ENCODE measurements around the gene SPTY2D1.
A peak's percentile ranks its signal among the peaks of the same experiment; 100 is the strongest.
"Not testable (repeated sequence)": the region's sequence is repeated elsewhere in the genome, so short reads cannot be mapped to it uniquely, and the experiment has no call there.

SPTY2D1 gene

DNA sequence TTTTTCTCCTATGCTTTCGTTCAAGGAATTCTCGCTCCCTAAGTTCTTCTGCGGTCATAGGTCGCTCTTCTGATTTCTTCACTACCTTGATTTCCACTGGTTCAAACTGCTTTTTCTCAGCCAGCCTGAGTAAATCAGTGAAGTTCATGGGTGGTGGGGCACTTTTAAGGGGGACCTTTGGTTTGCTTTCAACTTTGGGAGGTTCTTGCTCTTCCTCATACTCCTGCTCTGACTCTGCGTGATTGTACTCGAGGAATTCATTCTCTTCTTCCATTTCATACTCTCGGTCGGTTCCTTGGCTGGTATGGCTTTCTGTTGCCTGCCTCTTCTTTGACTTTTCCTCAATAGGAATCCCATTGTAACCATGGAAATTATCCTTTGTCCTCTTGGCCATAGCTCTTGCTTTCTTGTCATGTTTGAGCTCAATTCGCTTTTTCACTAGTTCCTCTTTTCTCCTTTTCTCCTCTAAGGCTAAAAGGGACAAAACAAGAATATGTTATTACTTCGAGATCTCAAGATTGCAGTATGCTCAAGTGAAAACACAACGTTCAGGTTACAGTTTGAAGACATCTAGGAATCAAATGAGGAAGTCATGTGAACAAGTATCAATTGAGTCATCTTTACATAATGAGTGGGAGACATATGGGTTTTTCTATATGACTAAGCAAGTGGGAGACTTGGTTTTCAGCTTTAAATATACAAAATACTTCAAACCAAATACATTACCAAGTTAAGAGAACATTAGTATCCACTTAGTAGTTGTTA lies 18.3 kb downstream of the SPTY2D1 start:
- no peak for DNase-seq

DNA sequence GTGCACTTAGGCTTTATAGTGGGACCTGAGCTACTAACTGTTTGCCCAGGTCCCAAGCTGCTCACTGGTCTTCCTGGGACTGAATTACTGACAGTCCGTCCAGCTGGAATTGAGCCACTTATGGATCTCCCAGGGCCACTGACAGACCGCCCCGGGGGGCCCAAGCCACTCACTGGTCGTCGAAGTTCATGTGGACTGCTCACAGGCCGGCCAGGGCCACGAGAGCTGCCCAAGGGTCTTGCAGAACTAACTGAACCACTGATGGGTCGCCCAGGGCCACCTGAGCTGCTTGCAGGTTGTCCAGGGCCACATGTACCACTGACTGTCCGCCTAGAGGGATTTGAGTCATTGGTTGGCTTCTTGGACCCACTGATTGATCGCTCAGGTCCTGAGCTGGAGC lies 19.5 kb downstream of the SPTY2D1 start:
- no peak for DNase-seq

DNA sequence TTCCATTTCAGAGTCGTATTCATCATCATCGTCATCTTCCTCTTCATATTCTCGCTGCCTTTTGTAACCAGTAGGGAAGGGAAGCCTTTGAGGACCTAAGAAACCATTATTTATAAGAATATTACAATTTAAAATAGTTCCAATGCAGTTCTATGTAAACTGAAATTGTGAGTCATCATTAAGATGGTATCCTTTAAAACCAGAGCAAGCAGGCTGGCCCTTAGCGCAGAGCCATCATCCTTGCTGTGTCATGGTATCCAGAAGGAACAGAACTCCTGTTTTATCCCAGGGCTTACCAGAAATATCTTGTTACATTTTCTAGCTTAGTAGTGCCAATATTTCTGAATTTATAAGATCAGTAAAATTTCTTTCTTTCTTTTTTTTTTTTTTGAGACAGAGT lies 21.7 kb downstream of the SPTY2D1 start:
- DNase-seq, result no peak

DNA sequence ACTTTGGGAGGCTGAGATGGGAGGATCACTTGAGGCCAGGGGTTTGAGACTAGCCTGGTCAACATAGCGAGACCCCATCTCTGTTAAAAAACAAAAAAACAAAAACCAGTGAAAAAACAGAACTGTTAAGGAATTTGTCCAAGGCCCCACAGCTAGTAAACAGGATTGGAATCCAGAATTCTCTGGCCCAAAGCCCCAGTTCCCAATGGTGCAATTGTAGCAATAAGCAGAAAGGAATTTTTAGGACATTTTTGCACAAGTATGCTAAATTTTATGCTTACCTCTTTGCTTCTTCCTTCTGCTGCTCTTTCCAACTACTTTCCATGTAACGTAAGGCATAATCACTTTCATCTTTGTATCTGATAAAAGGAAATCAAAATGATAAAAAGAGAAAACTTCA lies 22.9 kb downstream of the SPTY2D1 start:
- no peak for DNase-seq

DNA sequence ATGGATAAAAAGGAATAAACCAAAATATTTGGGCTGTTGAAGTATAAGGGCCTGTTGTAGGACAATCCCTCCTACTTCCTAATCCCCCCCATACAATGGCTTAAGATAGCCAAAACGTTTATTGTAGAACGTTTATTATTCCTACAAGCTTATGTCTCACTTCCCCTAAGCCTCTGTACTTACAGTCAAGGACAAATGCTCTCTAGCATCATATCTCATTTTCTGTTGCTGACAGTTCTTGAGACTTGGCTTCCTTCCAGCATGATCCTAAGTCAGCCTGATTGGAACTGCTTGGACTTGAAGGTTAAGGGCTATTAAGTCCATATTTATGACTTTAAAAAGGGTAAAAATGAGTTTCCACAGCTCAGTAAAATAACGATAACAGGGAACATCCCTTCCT lies 25.8 kb downstream of the SPTY2D1 start:
- DNase-seq, result peak; percentile 56

DNA sequence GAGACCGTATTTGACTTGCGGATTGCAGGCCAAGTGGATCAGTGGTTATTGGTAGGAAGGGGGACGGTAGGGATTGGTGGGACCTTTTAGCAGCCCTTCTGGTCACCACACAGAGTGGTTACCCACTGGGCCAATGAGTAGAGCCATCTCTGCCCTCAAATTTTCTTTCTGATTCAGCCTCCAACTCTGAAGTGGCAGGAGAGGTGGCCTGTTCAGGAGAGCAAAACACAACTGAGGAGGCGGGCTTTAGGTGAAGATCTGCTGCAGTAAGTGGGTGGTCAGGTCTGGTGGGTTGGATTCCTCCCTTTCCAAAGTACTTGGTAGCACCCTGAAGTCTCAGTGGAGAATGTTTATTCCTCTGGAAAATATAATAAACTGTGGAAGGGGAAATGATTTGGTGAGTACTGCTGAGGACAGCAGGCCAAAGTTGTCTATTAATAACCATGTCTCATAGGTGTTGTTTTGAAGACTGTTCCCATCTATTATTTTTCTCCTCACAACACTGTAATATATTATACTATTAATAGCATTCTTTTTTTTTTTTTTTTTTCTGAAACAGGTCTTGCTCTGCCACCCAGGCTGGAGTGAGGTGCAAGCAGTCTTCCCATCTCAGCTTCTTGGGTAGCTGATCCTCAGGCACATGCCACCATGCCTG lies 33.1 kb downstream of the SPTY2D1 start:
- no peak for DNase-seq

DNA sequence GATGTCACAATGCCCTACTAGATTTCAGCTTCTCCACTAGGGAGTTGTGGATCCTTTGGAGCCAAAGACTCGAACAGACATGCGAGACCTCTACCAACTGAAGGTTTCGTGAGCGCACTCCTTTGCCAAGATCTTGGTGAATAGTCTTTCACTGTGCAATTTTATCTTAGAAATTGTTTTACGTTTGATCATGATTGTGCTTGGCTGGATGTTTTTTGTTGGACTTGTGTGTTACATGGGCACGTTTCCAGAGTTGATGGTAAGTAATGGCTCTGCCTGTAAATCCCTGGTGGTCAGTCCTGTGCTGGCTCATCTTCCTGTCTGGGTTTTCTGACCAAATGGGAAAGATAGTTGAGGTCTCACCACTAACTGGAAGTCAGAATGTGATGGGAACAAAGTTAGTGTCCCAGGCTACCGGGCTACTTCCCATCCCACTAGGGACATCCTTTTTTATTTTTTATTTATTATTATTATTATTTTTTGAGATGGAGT lies 34.4 kb downstream of the SPTY2D1 start, which contains the start of gene MISFA:
MISFA (plus strand) TSS at position 51 of the 492 bp plus-strand sequence; CDS start at position 191, 140 bp downstream.
- DNase-seq, result no peak

DNA sequence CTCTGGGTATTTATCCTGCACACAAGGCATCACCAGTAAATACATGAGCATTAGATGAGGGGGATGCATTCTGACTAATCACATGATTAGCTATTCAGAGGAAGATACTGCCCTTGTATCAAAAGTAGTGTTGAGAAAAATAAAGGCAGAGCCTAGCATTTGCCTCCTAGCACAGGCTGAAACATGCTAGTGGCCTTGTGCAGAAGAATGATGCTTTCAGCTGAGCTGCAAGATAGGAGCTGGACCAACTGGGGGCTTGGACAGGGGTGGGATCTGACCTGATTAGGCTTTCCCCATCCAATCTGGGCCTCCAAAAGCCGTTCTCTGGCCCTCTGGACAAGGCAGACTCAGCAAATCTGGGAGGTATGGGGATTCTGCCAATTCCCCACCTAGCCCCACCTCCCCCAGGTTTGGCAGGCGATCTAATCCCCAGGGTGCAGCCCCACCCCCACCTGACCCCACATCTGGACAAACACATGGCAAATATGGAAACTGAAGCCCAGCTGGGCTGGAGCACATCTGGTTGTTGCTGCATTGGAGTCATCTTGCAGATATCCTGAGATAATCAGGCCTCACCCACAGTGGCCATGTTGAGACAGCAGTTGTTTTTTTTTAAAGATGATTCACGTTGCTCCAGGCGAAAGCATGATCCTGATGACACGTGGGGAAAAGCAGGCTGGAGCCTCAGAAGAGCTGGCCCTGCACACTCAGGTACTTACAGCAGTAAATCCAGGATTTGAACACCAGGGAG lies 39.0 kb downstream of the SPTY2D1 start:
- no peak for DNase-seq

DNA sequence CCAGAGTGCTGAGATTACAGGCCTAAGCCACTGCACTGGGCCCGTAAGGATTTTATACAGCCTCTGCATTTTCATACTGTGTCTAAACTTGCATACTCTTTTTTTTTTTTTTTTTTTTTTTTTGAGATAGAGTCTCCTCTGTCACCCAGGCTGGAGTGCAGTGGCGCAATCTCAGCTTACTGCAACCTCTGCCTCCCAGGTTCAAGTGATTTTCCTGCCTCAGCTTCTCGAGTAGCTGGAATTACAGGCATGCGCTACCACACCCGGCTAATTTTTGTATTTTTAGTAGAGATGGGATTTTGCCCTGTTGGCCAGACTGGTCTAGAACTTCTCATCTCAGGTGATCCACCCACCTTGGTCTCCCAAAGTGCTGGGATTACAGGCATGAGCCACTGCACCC lies 40.1 kb downstream of the SPTY2D1 start:
- DNase-seq, result not testable (repeated sequence)

DNA sequence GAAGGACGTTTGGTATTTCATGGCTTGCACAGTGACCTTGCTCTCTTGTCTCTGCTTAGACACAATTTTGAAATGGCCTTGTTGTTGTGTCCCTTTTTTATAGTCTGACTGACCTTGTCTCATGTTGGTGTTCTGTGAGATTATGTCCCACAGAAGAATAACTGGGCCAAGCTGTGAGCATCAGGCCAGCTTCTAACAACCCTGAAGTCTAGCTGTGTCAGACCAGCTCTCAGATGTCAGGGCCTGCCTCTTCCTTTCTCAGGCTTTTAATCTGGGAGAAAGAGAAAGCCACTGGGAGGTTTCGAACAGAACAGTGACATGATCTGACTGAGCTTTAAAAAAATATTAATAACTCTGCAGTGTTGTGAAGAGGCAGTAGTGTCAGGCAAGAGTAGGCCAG lies 43.6 kb downstream of the SPTY2D1 start:
- DNase-seq, result no peak

DNA sequence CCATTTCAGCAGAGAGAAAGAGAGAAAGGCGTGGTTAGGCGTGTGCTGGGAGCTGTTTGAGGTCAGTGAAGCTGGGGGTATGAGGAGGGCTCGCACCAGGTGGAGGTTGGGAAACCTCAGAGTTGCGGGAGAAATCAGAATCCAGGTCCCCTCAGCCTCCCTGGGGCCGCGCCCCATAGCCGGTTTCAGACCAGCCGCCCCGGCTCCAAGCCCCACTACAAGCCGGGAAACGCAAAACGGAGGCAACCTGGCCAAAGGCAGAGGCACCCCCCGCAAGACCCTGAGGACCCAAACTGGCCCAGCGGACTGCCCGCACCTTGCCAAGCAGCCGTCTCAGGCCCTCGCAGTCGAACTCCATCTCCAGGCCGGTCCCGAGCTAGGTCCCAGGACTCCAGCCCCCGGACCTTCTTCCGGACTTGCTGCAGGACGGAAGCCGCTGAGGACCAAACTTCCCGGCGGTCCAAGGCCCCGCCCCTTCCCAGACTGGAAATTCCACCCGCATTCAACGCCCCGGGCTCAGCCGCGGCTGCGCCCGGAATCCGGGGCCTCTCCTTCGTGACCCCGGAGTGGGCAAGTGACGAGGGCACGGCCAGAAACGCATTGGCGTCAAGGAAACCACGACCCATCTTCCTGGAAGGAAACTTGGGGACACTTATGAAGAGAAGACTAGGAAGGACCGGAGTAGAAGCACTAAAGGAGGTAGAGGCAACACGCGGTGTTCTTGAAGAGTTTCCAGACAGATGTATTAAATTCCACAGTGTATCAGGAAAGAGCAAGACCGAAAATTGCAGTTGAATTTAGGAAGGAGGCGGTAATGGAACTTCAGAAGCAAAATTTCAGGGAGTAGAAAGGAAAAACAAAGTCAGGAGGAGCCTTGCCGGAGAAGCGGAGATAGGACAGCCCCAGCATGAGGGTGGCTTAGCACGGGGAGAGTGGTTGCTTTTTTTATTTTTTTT lies 45.6 kb downstream of the SPTY2D1 start, which contains the start of gene UEVLD:
UEVLD (minus strand) TSS at position 438 of the 956 bp plus-strand sequence; CDS start at position 358, 80 bp downstream.
- DNase-seq, result peak; percentile 77

DNA sequence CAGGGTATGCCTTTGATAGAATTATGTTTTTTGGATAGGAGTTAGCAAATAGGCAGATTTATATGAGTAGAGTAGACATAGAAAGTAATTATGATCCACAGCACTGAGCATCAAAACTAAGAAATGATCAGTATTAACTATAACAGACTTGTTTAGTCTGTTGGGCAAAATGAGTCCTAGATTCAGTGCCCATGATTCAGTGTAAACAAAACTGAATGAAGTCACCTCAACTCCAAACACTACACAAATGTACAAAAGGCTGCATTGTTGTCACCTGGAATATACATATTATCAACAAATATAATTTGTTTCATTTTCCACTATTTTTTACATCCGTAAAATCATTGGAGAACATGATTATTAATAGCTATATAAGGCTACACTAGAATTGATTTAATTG lies 52.3 kb downstream of the SPTY2D1 start:
- no peak for DNase-seq

DNA sequence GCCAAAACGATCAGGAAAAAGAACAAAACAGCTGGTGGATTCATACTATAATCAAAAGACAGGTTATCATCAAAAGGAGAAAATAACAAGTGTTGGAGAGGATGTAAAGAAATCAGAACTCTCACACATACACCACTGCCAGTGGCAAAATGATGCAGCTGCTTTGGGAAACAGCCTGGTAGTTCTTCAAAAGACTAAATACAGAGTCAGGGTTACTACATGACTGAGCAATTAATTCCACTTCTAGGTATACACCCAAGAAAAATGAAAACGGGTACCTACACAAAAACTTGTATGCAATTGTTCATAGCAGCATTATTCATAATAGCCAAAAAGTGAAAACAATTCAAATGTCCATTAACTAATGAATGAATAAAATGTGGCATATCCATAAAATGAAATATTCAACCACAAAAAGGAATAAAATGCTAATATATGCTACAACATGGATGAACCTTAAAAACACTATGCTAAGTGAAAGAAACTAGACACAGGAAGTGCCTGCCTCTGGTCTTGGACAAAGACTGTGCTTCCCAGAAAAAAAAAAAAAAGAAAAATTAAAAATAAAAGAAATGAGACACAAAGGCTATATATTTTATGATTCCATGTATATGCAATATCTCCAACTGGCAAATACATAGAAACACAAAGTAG lies 53.9 kb downstream of the SPTY2D1 start:
- no peak for DNase-seq

DNA sequence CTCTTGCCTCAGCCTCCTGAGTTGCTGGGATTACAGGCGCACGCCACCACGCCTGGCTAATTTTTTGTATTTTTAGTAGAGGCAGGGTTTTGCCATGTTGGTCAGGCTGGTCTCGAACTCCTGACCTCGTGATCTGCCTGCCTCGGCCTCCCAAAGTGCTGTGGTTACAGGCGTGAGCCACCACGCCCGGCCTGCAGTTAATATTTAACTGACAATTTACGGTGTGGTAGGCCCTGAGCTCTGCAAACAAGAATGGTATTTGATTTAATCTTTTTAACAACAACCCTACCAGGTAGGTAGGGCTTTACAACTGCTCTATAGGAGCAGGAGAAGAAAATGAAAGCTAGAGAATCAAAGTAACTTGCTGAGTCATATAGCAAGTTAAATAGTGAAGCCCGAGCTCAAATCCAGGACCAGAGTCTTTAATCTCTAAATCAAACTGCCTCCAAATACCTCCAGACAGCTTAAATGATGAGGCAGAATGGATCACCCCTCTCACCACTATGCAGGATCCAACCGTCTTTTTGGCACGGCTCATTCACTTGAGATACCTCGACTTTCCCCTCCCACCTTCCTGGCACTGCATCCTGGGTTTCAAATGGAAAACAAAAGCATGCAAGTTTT lies 55.1 kb downstream of the SPTY2D1 start:
- DNase-seq, result no peak

DNA sequence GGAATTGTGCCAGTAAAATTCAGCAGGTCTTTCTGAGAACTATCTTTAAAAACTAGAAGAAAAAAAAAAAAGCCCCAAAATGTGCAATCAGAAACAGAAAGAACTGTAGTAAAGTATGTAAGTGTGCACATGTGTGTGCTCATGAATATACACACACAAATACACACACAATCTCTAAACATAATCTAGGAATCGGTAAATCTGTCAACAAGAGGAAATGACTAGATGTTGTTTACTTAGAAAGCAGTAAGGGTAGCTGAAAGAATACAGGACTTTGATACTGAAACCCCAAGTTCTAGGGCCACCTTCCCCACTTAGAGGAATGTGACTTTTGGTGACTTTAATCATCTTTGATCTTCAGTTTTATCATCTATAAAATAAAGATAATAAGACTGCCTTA lies 58.8 kb downstream of the SPTY2D1 start:
- no peak for DNase-seq

DNA sequence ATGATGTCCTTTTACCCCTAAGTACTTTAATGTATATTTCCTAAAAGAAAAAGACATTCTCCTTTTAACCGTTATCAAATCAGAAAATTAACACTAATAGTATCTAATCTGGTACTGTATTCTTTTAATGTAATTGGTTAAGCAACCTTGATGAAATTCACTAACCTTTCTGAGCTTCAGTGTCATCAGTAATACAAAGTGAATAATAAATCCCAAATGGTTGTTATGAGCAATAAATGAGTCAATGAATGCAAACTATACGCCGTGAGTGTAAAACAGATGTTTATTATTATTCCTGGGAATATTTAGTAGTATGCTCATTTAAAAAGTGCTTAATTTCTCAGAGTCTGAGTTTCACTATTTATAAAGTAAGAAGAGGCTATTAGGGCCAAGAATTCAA lies 67.1 kb downstream of the SPTY2D1 start:
- DNase-seq, result no peak

DNA sequence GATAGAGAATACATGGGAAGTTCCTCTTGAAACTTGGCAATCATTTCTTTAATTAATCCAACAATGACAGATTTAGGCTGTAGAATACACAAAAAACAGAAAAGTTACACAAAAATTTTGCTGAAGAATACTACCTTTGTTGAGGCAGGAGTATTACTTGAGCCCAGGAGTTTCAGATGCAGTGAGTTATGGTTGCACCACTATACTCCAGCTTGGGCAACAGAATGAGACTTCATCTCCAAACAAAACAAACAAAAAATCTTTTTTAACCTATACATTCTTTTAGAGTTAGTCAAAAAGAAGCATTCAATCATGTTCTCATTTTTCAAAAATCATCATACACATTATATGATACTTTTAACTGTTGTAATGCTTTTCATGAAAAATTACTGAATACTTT lies 67.7 kb downstream of the SPTY2D1 start:
- DNase-seq, result no peak

DNA sequence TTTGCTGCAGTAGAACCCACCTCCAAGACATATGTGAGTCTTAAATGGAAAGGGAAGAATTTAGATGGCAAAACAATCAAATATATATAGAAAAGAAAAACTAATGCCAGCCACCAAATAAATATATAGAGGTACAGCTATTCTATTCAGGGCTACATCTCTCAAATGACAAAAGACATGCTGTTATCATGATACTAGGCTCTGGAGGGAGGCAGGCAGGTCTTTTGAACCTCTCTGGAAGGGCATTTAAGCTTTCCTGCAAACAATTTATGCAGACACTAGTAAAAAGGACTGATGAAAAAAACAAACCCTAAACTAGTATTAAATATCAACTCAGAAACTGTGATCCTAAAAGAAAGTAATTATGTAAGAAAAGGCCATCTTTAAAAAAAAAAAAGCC lies 70.0 kb downstream of the SPTY2D1 start:
- no peak for DNase-seq

DNA sequence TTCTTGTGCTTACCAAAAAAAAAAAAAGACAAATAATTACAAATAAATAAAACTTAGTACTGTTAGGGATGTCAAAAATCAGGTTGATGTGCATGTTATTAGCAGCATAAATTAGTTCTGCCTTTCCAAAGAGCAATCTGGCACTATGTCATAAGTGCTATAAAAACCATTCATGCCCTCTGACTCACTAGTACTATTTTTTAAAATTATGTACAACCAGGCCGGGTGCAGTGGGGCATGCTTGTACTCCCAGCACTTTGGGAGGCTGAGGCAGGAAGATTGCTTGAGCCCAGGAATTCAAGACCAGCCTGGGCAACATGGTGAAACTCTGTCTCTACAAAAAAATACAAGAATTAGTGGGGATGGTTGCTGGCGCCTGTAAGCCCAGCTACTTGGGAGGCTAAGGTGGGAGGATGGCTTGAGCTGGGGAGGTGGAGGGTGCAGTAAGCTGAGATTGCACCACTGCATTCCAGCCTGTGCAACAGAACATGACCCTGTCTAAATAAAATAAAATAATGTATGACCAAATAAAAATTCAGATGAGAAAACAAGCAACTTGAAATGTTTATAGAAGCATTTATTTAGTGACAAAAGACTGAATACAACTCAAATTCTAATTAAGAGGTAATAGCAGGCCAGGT lies 70.9 kb downstream of the SPTY2D1 start:
- no peak for DNase-seq

Data from NCI-H1105 treated with DMSO at 0.1 percent for 48 hours (cell line).